ENCODE measurements around the gene SLC25A48.

DNA sequence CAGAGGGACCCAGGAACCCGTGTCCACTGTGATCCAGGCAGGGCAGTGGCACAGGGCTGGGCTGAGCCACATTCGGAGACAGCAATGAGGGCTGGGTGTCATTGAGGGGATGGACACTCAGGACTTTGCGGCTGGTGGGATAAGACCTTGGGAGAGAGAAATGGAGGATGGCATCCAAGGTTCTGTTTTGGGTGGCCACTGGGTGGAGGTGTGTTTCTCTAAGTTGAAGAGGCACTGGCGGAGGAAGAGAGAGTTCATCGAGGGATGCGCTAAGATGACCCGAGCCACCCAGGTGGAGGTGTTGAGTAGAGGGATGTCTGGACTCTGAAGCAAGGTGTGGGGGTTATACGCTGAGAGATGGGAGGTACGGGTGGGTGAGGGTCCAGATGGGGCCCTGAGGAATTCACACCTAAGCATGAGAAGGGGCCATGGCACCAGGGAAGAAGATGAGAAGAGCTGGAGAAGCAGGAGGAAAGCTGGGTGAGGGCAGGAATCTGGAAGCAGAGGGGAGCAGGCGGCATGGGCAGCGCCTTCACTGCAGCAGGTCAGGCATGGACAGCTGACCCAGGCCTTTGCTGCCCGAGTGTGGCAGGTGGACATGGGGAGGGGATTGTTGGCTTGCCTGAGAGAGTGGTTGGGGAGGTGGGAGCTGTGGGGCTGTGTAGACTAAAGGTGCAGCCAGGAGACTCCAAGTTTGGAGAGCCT lies 2.5 kb upstream of the SLC25A48 start:
- TF ChIP-seq, protein P1, sequence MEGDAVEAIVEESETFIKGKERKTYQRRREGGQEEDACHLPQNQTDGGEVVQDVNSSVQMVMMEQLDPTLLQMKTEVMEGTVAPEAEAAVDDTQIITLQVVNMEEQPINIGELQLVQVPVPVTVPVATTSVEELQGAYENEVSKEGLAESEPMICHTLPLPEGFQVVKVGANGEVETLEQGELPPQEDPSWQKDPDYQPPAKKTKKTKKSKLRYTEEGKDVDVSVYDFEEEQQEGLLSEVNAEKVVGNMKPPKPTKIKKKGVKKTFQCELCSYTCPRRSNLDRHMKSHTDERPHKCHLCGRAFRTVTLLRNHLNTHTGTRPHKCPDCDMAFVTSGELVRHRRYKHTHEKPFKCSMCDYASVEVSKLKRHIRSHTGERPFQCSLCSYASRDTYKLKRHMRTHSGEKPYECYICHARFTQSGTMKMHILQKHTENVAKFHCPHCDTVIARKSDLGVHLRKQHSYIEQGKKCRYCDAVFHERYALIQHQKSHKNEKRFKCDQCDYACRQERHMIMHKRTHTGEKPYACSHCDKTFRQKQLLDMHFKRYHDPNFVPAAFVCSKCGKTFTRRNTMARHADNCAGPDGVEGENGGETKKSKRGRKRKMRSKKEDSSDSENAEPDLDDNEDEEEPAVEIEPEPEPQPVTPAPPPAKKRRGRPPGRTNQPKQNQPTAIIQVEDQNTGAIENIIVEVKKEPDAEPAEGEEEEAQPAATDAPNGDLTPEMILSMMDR (IDR thresholded peaks at IDR 0.05): no peak
- TF ChIP-seq POLR2A (IDR thresholded peaks at IDR 0.05): no peak
- no peak for TF ChIP-seq EP300 (IDR thresholded peaks at IDR 0.05)
